ENCODE measurements around the gene ACTRT2.

The ACTRT2 gene

GRCh38 chr1:3011631-3012455 is 9.4 kb upstream of the ACTRT2 start:
- no peak for TF ChIP-seq Cebpa-rat (IDR thresholded peaks at IDR 0.05)
- no peak overlapping the region for H3K27ac ChIP-seq
- peaks cover 0 to 9% (median 0%) of the 10 kb centered on the region in 11 experiments; a peak in 1 of 22 replicates for H3K36me3 ChIP-seq
- H3K9ac ChIP-seq, result peak overlapping the region in 3 of 11 experiments; percentile 5 to 26 (median 15); a peak in 4 of 22 replicates
- peaks cover 30 to 39% (median 34%) of the 10 kb centered on the region in 11 experiments for H3K9me3 ChIP-seq (replicated peaks in 1 of 11)
- peaks cover 10 to 22% (median 19%) of the 10 kb centered on the region in 10 experiments; a peak in 19 of 20 replicates for H3K4me1 ChIP-seq
- H4K20me1 ChIP-seq, result peaks cover 0 to 35% (median 15%) of the 10 kb centered on the region in 11 experiments; a peak in 16 of 22 replicates
- H3K4me3 ChIP-seq, result no peak overlapping the region
- peaks cover 0 to 35% (median 11%) of the 10 kb centered on the region in 11 experiments; a peak in 14 of 22 replicates for H3K27me3 ChIP-seq
- H3K4me2 ChIP-seq, result peak overlapping the region; percentile 58 to 82 (median 70)

DNA sequence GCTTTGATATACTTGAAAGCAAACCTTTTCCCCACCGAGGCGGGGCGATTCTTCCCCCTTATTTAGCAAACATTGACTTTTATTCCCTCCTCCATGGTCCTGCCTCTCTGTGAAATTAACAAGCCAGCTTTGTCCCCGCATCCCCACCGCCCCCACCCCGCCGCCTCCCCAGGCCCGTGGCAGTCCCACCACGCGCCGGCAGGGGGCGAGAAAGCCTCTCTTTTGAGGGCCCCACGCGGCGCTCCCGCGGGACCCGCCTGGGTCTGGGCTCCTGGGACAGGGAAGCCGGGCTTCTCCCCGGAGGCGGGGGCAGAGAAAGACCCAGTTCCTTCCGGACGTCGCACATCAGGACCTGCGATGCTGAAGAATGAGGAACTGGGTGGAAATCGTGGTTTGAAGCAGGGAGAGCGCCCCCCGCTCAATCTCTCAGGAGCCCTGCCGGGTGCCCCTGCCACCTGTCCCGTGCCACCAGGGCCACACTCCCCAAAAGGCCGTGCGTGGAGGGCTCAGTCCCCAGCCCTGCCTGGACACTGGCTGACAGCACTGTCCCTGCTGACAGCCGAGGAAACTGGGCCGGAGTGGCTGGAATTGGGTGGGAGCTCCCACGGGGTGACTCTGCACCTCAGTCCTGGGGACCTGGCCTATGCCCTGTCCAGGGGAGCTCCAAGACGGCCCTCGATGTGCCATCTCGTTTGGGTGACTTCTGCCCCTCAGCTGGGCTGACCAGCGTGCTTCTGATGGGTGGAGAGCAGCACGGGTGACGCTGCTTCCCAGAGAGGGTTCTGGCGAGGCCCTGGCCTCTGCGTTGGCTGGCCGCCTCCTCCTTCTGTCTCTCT is 8.6 kb upstream of the ACTRT2 start:
- no peak overlapping the region for H3K4me3 ChIP-seq
- H3K27ac ChIP-seq, result no peak overlapping the region
- H4K20me1 ChIP-seq, result peaks cover 0 to 35% (median 15%) of the 10 kb centered on the region in 11 experiments; a peak in 16 of 22 replicates
- H3K27me3 ChIP-seq, result peaks cover 0 to 43% (median 17%) of the 10 kb centered on the region in 11 experiments; a peak in 14 of 22 replicates
- no peak for TF ChIP-seq Cebpa-rat (IDR thresholded peaks at IDR 0.05)
- H3K36me3 ChIP-seq, result peaks cover 0 to 3% (median 0%) of the 10 kb centered on the region in 11 experiments; a peak in 1 of 22 replicates
- H3K9ac ChIP-seq, result 0 out of 22 replicates have a peak overlapping the region, but pooled peaks of 1 of the 11 experiments have one; percentile 5
- H3K4me1 ChIP-seq, result peaks cover 10 to 22% (median 19%) of the 10 kb centered on the region in 10 experiments; a peak in 19 of 20 replicates
- peak overlapping the region; percentile 58 to 82 (median 70) for H3K4me2 ChIP-seq
- peaks cover 22 to 31% (median 26%) of the 10 kb centered on the region in 11 experiments for H3K9me3 ChIP-seq (replicated peaks in 1 of 11)

DNA sequence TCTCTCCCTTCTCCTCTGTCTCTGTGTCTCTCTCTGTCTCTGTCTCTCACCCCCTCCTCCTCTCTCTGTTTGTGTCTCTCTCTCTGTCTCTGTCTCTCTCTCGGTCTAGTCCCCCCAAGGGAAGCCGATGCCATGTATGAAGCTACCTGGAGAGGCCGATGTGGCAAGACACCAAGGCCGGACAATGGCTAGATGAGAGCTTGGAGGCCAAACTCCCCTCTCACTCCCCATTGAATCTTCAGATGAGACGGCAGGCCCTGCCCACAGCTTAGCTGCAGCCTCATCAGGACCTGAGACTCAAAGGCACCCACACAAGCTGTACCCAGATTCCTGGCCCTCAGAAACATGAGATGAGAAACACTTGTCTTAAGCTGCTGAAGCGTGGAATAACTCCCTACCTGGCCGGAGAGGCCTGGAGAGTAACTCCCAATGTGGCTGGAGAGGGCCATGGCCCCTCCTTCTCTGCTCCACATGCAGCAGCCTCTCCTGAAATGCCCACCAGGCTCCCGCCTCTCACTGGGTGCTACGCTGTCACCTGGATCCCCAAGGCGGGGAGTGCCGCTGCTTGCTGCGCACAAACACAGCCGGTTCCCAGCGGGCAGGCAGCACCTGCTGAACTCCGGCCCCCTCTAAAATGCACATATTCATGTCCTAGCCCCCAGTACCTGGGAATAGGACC is 7.8 kb upstream of the ACTRT2 start:
- H3K4me1 ChIP-seq, result peaks cover 10 to 22% (median 19%) of the 10 kb centered on the region in 10 experiments; a peak in 19 of 20 replicates
- H3K27me3 ChIP-seq, result peaks cover 0 to 48% (median 18%) of the 10 kb centered on the region in 11 experiments; a peak in 15 of 22 replicates
- no peak for TF ChIP-seq Cebpa-rat (IDR thresholded peaks at IDR 0.05)
- H4K20me1 ChIP-seq, result peaks cover 0 to 35% (median 15%) of the 10 kb centered on the region in 11 experiments; a peak in 16 of 22 replicates
- H3K9ac ChIP-seq, result no peak overlapping the region
- peak overlapping the region in 4 of 11 experiments; percentile 44 to 64 (median 61); a peak in 2 of 22 replicates for H3K4me2 ChIP-seq
- H3K27ac ChIP-seq, result no peak overlapping the region
- H3K4me3 ChIP-seq, result no peak overlapping the region
- no peaks in the 10 kb centered on the region for H3K36me3 ChIP-seq
- H3K9me3 ChIP-seq (replicated peaks in 1 of 11), result peaks cover 14 to 22% (median 17%) of the 10 kb centered on the region in 11 experiments

GRCh38 chr1:3014050-3014440 is 7.2 kb upstream of the ACTRT2 start:
- H3K4me2 ChIP-seq, result no peak overlapping the region

DNA sequence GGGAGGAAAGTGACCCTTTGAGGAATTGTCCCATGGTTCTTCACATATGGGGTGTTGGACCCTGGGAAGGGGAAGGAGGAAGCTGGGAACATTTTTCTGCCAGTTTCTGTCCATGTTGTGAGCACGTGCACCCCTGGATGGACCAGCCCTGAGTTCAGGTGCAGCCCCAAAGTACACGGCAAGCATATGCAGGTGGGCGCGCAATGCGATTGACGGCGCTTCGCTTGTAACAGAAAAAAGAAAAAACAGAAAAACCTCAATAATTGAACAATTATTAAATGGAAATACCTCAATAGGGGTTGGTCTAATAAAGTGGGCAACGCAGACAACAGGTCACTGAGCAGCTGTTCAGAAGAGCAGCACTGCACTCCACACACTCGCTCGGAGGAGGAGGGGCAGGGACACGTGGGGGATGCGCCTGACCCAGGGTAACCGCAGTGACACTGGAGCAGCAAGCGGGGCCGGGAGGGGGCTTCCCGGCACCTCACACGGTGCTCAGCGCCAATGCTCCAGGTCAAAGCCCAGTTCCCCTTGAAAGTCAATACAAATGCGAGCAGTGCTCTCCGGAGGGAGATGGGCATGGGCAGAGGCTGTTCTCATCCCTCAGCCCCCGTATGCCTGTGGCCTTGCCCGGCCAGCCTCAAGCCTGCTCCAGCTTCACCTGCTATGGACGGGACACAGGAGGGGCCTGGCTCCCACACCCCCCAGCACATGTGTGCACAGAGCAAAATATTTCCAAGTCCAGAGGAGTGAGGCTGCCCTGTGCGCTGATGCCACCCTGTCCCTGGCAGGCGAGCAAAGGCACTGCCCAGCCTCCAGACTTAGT is 6.6 kb upstream of the ACTRT2 start:
- Histone ChIP-seq H3K4me2 (no peak overlapping the region), H3K36me3 (no peaks in the 10 kb centered on the region), H3K4me1 (peaks cover 10 to 22% (median 19%) of the 10 kb centered on the region in 10 experiments; a peak in 19 of 20 replicates), H4K20me1 (peaks cover 0 to 37% (median 15%) of the 10 kb centered on the region in 11 experiments; a peak in 16 of 22 replicates), H3K4me3 (no peak overlapping the region), H3K27ac (no peak overlapping the region), H3K27me3 (peaks cover 0 to 48% (median 18%) of the 10 kb centered on the region in 11 experiments; a peak in 15 of 22 replicates), H3K9me3 (replicated peaks in 1 of 11) (peaks cover 2 to 11% (median 6%) of the 10 kb centered on the region in 11 experiments; a peak in 19 of 22 replicates), H3K9ac (no peak overlapping the region)
- no peak for TF ChIP-seq Cebpa-rat (IDR thresholded peaks at IDR 0.05)

More at GRCh38 chr1:3014050-3014440, 7.2 kb upstream of the ACTRT2 start:
- no peak for TF ChIP-seq Cebpa-rat (IDR thresholded peaks at IDR 0.05)
- peaks cover 0 to 35% (median 15%) of the 10 kb centered on the region in 11 experiments; a peak in 16 of 22 replicates for H4K20me1 ChIP-seq
- H3K36me3 ChIP-seq, result no peaks in the 10 kb centered on the region
- peaks cover 10 to 22% (median 19%) of the 10 kb centered on the region in 10 experiments; a peak in 19 of 20 replicates for H3K4me1 ChIP-seq
- peaks cover 0 to 48% (median 18%) of the 10 kb centered on the region in 11 experiments; a peak in 15 of 22 replicates for H3K27me3 ChIP-seq
- H3K9ac ChIP-seq, result no peak overlapping the region
- H3K27ac ChIP-seq, result no peak overlapping the region
- H3K4me3 ChIP-seq, result no peak overlapping the region
- peaks cover 8 to 17% (median 12%) of the 10 kb centered on the region in 11 experiments for H3K9me3 ChIP-seq (replicated peaks in 1 of 11)

DNA sequence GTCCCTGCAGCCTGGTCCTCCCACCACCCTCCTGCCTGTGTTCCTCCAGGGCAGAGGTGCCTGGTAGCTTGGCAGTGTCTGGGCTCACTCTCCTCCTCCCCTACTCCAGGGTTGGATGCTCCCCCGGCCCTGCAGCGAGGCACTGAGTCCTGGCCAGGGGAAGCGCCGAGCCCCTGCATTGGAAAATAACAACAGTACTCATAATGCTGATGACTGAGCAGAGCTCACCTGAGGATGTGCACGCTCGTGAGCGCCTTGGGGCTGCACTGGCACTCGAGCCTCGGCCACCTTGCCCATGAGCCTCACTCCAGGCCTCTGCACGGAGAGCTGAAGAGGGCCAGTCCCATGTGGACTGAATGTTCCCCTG is 6.0 kb upstream of the ACTRT2 start:
- H3K36me3 ChIP-seq, result no peaks in the 10 kb centered on the region
- H3K4me2 ChIP-seq, result no peak overlapping the region
- peaks cover 10 to 22% (median 19%) of the 10 kb centered on the region in 10 experiments; a peak in 19 of 20 replicates for H3K4me1 ChIP-seq
- TF ChIP-seq Cebpa-rat (IDR thresholded peaks at IDR 0.05), result no peak
- peaks cover 0 to 40% (median 15%) of the 10 kb centered on the region in 11 experiments; a peak in 16 of 22 replicates for H4K20me1 ChIP-seq
- peaks cover 0 to 48% (median 18%) of the 10 kb centered on the region in 11 experiments; a peak in 15 of 22 replicates for H3K27me3 ChIP-seq
- H3K4me3 ChIP-seq, result no peak overlapping the region
- no peak overlapping the region for H3K27ac ChIP-seq
- no peak overlapping the region for H3K9ac ChIP-seq
- H3K9me3 ChIP-seq (replicated peaks in 1 of 11), result peaks cover 0 to 7% (median 3%) of the 10 kb centered on the region in 11 experiments; a peak in 2 of 22 replicates

DNA sequence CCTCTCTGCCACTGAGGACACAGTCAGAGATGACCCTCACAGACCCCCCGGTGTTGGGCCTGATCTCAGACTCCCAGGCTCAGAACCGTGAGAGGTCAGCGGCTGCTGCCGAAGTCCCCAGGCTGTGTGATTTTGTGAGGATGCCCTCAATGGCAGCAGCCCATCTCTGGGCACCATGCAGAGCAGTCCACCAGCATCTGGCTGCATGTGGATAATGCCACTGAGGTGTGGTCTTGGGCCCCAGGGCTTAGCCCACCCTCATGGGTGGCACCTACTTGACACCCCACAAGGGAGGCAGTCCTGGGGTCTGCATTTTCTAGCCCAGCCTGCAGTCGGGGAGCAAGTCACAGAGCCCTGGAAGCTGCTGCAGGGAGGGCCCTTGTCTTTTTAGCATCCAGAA is 5.5 kb upstream of the ACTRT2 start:
- no peak overlapping the region for H3K4me2 ChIP-seq
- no peak overlapping the region for H3K9ac ChIP-seq
- peaks cover 10 to 22% (median 19%) of the 10 kb centered on the region in 10 experiments; a peak in 19 of 20 replicates for H3K4me1 ChIP-seq
- H3K36me3 ChIP-seq, result no peaks in the 10 kb centered on the region
- H4K20me1 ChIP-seq, result peaks cover 0 to 40% (median 15%) of the 10 kb centered on the region in 11 experiments; a peak in 16 of 22 replicates
- TF ChIP-seq Cebpa-rat (IDR thresholded peaks at IDR 0.05), result no peak
- H3K4me3 ChIP-seq, result no peak overlapping the region
- H3K9me3 ChIP-seq (replicated peaks in 1 of 11), result peaks cover 0 to 2% (median under 1%) of the 10 kb centered on the region in 11 experiments; a peak in 2 of 22 replicates
- H3K27ac ChIP-seq, result no peak overlapping the region
- H3K27me3 ChIP-seq, result peaks cover 0 to 48% (median 18%) of the 10 kb centered on the region in 11 experiments; a peak in 15 of 22 replicates
